ENCODE results near the gene TJP1.
"Not testable (repeated sequence)": the region's sequence is repeated elsewhere in the genome, so short reads cannot be mapped to it uniquely, and the experiment has no call there.

Gene TJP1

DNA sequence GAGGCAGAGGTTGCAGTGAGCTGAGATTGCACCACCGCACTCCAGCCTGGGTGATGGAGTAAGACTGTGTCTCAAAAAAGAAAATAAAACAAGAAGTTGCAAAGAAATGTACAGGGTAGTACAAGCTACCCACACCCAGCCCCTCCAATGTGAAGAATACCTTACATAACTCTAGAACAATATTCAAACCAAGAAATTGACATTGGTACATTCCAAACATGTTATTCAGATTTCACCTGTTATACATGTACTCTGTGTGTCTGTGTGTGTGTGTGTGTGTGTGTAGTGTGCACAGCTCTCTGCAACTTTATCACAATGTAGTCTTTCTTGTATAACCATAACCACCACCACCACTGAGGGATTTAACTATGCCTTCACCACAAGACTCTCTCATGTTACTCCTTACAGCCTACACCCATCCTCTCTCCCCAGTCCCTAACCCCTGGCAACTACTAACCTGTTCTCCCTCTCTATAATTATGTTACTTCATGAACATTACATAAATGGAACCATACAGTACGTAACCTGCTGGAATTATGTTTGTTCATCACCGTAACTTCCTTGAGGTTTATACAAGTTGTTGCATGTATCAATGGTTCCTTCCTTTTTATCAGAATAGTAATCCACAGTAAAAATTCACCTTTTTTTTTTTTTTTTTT is 16.2 kb upstream of the TJP1 start:
- no peak for DNase-seq (ENCODE audit: low read depth)

DNA sequence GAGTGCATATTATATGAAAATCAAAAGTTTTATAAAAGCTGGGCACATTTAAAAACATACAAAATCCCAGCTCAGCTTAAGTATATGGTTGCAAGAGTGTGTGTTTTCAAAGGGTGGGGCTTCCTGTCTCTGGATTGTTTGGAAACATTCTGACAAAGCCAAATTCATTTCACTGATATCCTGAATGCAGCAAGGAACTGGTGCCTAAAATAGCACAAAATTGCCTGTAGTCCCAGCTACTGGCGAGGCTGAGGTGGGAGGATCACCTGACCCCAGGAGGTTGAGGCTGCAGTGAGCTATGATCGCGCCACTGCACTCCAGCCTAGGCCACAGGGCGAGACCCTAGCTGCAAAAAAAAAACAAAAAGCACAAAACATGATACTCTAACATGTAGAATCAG is 13.0 kb upstream of the TJP1 start:
- DNase-seq (ENCODE audit: low read depth): no peak

DNA sequence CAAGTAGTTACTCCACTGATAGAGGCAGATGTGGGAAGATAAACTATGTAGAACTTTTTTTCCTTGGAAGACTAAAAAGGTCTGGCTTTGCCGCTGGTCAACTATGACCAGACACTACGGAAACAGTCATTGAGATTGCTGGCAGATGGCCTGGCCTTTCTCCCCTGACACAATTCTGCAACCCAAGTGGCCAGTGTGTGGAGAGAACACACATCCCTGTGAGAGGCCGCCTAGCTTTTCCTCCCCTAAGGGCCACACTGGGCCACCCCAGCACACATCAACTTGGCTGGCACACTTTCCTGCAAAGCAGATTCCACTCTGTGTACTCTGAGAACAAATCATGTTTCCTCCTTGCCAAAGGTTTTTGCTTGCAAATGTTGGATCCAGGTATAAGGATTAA is 10.4 kb upstream of the TJP1 start:
- no peak for DNase-seq (ENCODE audit: low read depth)

DNA sequence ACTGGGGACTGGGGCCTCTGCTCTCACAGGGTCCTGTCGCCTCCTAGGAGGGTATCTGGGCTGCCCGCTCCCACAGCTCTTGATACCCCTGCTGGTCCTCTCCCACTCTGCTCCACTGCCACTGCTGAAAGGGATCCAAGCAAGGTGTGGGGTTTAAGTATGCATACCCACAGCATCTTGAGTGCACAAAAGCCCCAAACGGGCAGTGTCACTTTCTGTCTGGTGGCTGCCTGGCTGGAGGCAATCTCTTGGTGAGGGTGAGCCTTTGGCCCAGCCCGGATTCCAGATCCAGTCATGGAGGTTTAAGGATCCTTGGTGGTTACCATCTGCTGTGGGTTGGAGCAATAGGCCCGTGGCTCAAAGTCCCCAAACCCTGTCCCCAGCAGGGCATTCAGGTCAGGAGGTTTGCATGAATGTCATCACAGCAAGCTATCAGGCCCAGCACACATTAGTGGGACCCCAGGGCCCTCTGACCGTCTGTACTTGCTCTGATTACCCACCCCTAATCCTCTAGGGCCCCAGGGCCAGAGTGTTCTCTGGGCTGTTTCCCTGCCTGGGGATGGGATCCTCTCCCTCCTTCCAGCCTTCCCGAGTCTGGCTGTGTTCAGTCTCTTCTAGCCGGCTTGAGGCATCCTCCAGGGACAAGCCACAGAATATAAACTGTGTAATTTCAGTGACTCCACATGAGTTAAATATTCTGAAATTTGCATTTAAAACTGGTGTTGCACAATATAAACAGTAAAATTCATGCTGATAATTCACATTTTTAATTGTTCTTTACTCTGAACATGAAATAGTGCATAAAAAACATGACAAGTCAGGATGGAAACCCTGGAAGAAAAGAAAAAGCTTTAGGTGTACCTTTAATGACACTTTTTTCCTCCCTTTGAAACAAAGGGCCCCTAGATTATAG is 4.9 kb upstream of the TJP1 start:
- DNase-seq (ENCODE audit: low read depth): no peak

DNA sequence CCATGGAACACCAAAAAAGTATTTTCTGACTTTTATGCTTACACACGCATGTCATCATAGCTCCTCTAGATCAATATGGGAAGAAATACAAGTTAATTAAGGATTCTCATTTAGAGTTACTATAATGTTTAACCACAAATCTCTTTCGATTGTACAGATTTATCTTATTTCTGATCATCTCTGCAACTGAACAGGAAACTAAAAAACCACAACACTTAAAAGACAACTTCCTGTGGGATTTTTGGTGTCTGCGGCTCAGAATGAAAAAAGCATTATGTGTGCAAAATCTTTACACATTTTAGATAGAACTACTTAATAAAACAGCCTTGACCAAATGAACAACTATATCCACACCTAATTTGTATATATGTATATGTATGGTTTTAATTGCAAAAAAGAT is 3.0 kb upstream of the TJP1 start:
- DNase-seq (ENCODE audit: low read depth): no peak

DNA sequence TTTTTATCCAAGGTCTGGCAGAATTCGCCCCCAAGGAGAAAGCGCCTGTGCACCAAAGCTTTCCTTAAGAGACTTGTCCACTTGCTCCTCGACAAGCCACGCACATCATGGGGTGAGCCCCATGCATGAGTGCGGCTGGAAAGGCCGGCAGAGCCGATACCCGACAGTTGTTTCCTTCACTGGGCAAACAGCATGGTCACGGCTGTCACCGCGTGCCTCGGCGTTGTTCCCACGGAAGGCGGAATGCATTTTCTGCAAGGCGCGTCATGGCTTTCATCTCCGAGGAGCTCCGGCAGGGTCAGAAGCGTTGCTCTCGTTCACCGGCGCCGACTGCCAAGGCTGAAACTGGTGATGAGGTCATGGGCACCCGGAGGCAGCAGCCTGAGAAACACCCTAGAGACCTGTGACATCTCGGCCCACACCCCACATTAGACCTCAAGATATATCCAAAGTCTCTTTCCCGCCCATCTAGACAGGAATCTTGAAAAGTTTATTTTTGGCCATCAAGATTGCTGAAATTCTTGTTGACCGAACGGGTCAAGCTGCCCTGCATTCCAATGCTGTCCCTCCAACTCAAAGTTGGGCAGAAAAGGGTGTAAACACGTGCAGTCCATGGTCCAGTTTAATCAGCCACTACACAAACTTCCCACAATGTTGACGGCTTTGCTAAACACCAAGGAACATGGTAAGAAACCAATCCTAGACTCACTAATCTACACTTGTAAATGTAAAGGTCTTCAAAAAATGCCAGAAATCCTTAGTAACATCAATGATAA is 604 bp upstream of the TJP1 start:
- DNase-seq (ENCODE audit: low read depth): no peak

DNA sequence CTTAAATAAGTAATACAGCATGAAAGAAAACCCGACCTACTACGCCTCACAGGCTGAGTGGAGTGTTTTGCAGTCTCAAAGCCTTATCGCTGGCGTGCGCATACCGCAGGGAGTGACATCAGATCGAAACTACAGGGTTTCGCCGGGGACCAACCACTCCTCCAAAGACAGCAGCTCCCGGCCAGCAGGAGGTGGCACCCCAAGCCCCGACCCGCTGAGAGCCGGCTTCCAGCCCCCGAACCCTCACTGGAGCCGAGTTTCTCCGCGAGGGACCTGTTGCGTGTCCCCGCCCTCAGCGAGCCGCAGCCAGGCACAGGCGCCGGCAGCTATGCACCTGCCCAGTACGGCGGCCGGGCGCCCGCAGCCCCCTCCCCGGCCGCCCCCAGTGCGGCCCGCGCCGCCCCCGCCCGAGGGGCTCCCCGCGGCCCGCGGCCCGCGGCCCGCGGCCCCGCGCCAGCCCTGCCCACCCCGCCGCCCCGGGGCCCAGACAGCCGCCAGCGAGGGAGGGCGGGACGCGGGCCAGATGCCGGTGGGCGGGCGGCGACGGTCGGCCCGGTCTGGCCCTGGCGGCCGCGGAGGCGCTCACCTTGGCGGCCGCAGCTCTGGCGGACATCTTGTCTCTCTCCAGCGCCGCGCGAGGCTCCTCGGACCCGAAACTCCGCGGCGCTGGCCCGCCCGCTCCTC is 710 bp downstream of the TJP1 start:
- peak; percentile 2 for DNase-seq (ENCODE audit: low read depth)

DNA sequence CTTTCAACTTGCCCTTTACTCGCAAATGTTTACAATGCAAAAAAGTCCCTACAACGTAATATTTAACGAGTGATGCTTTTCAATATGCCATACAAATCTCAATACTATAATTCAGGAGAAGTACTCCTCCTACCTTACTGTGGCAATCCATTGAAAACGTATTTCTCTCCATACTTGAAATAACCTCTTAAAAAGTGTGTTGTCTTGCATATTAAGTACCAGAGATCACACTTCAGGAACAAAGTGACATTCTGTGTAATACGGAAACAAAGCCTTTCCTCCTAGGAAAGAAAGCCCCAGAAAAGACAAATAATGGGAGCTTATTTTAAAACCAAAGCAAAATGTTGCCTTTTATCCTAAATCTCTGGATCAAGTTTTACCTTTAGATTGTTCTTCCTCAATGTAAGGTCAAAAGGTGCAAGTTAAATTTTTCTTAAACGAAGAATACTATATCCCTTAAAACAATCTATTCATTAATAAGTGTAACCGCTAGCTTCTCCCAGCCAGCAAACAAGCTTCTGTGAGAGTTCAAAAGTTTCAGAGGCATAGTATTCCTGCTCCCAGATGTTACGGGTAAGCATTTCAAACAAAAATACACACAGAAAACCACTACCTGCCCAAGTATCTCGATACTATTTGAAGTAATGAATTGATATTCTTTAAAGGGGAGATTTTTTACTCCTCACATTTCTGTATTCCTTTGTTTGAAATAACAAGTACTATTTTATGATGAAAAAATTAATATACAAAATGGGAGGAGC is 1.7 kb downstream of the TJP1 start:
- no peak for DNase-seq (ENCODE audit: low read depth)

DNA sequence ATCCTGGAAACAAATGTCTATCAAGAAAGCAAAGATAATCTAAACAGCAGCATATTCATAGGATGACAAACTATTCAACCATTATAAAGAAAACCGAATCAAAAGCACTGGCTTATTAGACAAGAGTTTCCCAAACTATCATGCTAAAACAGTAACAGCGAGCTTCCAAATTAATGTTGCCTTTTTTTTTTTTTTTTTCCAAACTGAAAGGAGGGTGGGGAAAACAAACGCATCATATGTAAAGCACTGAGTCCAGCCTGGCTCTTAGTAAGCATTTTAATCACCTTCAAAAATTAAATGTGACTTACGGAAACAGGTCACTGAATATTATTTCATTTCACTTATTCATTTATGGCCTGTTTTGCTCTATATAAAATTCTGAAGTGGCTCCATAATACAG is 2.3 kb downstream of the TJP1 start:
- DNase-seq (ENCODE audit: low read depth): no peak

DNA sequence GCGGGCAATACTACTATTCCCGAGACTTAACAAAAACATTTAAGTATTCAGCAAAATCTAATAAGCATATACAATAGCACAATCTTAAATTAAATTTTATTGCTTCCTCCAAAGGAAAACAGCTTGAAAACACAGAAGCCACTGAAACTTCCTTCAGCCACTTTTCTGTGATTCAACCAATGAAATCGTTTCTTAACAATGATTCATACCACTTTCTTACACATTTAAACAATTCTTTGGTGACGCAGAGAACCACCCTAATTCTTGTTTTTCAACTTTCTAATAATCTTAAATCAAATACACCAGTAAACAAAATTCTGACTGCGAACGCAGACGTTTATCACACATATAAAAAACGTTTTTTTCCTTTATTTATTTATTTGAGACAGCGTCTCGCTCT is 4.1 kb downstream of the TJP1 start:
- no peak for DNase-seq (ENCODE audit: low read depth)

DNA sequence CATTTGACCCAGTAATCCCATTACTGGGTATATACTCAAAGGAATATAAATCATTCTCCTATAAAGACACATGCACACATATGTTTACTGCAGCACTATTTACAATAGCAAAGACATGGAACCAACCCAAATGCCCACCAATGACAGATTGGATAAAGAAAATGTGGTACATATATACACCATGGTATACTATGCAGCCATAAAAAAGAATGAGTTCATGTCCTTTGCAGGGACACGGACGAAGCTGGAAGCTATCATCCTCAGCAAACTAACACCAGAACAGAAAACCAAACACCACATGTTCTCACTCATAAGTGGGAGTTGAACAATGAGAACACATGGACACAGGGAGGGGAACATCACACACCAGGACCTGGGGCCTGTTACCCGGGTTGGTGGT is 4.8 kb downstream of the TJP1 start:
- not testable (repeated sequence) for DNase-seq (ENCODE audit: low read depth)

DNA sequence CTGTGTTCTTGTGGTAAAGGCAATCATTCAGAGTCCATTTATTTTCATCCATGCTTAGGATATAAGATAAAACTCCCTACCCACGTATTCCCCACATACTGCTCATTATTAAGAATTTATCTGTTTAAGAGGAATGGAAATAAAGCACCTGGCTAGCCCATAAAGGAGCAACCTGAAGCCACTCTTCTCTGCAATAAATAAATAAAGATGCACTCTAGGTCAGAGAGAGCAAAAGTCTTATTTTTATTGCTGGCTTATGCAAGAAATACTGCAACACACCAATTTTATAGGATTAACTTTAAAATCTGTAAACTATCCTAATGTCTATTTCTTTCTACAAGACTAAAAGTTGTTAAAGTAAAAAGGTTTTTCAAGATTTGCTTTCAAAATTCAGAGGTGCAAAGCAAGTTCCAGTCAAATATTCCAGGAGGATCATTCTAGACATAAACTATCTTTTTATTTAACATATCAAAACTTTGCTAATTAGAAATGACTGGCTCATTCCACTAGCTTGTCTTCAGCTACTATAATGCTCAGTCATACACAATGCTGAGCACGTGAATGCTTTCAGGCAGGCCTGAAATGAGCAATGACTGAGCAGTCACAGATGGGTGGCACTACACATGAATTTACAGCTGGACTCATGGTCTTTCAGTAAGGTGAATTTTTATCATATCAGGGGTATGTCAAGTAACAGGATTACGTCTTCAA is 7.1 kb downstream of the TJP1 start:
- DNase-seq (ENCODE audit: low read depth): no peak

DNA sequence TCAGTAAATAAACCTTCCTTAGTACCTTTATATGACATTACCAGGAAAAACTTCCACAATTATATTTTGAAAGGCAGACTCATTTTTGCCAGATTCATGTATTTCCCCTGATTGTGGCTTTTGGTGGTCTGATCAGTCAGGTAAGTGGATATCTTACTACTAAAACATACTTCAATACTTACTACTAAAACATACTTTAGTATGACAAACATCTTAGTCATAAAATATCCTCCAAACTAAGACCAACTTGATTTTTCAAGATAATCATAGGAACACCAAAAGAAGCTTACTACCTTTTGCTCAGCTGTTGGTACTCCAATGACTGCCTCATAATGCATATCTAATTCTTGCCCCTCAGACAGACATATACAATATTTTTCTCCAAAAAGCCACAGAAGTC is 9.3 kb downstream of the TJP1 start:
- no peak for DNase-seq (ENCODE audit: low read depth)

DNA sequence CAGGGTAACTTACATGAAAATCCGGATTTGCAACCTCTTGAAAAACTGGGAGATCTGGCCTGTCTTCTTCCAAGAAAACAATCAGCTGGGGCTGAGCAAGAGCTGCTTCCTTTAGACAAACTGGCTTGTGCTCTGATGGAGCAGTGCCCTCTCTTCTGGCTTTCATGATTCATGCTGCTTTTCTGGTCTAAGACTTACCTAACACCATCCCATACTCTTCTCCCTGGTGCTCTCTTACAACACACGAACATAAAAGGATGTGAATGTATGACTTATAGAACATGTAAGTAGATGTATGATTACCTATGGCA is 9.9 kb downstream of the TJP1 start:
- DNase-seq (ENCODE audit: low read depth): no peak

DNA sequence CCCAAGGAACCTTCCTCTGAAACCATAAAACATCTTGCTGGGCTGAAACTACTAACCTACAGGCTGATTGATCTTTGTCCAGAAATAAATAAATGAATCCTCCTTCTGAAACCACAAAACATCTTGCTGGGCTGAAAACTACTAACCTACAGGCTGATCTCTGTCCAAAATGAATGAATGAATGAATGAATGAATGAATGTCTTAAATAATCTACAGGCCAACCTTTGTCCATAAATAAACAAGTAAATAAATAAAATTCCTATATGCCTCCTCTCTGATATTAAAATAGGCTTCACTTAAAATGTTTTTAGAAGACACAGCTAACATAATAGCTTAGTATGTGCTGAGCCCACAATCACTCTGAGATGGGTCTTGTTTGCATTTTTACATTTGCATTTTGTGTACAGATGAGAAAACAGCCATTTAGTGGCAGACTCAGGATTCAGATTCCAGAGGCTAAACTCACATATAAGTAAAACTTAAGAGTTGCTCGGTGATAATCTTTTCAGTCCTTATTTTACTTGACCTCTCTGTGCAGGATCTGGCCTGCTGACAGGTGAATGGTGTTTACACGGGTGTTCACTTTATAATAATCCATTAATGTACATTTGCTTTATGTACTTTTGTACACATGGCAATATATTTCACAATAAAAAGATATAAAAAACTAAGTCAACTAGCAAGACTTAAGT is 10.4 kb downstream of the TJP1 start:
- no peak for DNase-seq (ENCODE audit: low read depth)

DNA sequence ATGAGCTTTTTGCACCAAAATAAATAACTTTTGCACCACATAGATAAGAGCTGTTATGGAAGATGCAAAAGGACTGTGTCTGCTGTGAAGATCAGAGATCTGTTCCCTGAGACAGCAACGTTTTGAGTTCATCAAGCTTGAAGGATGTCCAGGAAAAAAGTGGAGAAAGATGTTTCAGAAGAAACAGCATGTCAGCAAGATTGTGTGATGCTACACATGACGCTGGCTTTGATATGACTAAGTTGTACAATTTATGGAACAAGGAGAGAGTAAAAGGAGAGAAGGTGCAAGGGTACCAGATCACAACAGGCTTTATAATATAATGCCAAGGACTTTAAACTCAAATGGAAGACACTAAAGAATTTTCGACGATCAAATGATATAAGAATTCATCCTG is 16.6 kb downstream of the TJP1 start:
- no peak for DNase-seq (ENCODE audit: low read depth)

DNA sequence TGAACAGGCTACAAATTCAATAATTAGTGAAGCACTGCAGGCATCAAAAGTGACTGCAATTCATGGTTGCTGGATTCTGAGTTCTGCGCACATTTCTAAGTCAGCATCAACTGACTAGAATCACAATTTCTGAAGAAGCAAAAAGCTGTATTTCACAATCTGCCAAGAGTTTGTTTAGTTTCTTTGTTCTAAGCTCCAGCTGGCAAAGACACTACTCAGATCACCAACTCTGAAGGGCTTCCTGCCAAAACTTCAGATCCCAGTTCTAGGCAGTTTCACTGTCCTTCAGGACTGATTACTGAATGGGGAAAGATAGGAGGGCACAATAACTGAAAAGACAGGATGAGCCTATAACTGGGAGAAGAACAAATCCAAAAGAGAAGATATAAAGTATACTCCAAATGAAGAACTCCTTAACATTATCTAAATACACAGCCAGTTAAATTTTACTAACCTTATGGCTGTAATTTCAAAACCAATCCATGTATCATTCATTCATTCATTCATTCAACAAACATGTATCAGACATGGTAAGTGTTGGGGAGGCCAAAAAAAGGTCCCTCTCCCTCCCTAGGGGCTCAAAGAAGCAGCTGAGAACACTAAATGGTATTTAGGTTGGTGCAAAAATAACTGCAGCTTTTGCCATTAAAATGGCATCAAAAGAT is 17.1 kb downstream of the TJP1 start:
- no peak for DNase-seq (ENCODE audit: low read depth)

DNA sequence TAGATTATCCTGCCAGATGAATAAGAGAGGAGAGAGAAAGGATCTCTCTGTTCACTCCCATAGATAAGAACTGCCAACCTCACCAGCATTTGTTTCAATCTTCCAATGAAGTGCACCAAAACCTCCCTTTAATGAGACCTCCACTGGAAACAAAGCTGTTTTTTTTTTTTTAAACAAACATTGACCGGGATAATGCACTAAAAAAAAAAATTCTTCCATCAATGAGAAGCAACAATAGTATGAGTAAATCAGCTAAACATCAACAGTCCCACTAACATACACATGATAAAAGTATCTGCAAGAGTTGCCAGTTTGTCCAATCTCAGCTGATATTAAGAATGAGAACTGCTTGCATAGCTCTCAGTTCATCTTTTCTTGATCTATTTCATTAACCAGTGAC is 19.9 kb downstream of the TJP1 start:
- DNase-seq (ENCODE audit: low read depth): no peak

DNA sequence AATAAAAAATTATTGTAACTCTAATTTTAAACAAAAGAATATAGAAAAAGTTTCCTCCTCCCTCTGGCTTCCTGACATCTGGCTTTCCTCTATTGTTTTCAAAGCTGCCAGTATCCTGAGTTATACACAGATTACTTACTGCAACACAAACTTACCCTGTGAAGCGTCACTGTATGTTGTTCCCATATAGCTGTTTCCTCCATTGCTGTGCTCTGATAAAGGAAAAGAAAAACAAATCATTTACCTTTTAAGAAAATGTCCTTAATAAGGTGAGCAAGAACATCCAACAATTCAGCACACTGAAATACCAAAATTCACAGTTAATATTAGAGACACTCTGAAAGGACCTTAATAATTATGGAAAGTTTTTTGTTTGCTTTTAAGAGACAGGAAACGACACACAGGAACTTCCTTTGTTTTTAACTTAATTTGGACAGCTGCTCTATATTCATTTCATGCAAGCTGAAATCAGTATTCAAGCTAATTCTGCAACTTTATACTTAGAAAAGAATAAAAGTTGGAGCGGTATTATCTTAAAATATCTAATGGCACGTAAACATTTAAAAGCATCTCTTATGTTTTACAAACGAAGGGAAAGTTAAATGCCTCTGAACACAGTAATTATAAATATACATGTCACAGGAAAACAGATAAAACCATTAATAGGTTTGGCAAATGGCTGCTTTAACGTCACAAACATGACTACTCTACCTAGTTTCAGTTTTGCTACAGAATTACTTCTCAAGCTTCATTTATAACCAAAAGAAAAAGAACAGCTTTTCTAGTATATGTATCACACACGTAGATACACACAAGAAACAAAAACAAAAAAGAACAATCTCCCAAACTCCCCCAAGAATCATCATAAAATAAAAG is 21.5 kb downstream of the TJP1 start:
- no peak for DNase-seq (ENCODE audit: low read depth)

Data from stimulated activated CD8-positive, alpha-beta memory T cell treated with anti-CD3 and anti-CD28 coated beads, Interleukin-15, amount 100 ng/mL, for 24 hours (primary cell).